Neural cell (in vitro differentiated cells): Measurements from ENCODE around the gene PWWP2B.

Experiments used
- EP300 ChIP-seq: fragments of 450-650 bp; conservative IDR thresholded peaks from 2 replicates; pipeline ENCODE4 v1.6.1; 2014; ENCODE audit warnings: antibody characterized with exemption, mild to moderate bottlenecking, moderate library complexity; ENCODE audit not compliant: poor library complexity, severe bottlenecking
- EZH2 ChIP-seq: fragments of 200-600, 300-800 bp; shearing (Covaris generic), sonication (generic); IDR thresholded peaks from 2 replicates; pipeline ENCODE4 v1.6.1; 2014; ENCODE audit warnings: antibody characterized with exemption, low read length, borderline replicate concordance, mild to moderate bottlenecking; ENCODE audit not compliant: insufficient read depth, poor library complexity, severe bottlenecking
- MXI1 ChIP-seq: fragments of 450-650 bp; conservative IDR thresholded peaks from 2 replicates; pipeline ENCODE4 v1.6.1; 2014; ENCODE audit warnings: antibody characterized with exemption, mild to moderate bottlenecking; ENCODE audit not compliant: poor library complexity, severe bottlenecking
- POLR2AphosphoS5 ChIP-seq: IDR thresholded peaks from 2 replicates; pipeline ENCODE4 v1.6.1; 2012
- RAD21 ChIP-seq: fragments of 450-650 bp; conservative IDR thresholded peaks from 2 replicates; pipeline ENCODE4 v1.6.1; 2014; ENCODE audit warnings: antibody characterized with exemption, mild to moderate bottlenecking, moderate library complexity
- SMC3 ChIP-seq: fragments of 450-650 bp; conservative IDR thresholded peaks from 2 replicates; pipeline ENCODE4 v1.6.1; 2014; ENCODE audit warnings: antibody characterized with exemption, mild to moderate bottlenecking, moderate library complexity; ENCODE audit not compliant: poor library complexity
- TAF1 ChIP-seq: IDR thresholded peaks from 2 replicates; pipeline ENCODE4 v1.6.1; 2012; ENCODE audit warnings: low read depth
- TF ChIP-seq, protein P1 (sequence below): fragments of 450-650 bp; IDR thresholded peaks from 2 replicates; pipeline ENCODE4 v1.5.1; 2014; ENCODE audit warnings: antibody characterized with exemption, mild to moderate bottlenecking, moderate library complexity; ENCODE audit not compliant: poor library complexity, severe bottlenecking
- TF ChIP-seq, protein P2 (sequence below): IDR thresholded peaks from 2 replicates; pipeline ENCODE4 v1.6.1; 2012; ENCODE audit warnings: borderline replicate concordance

DNA sequence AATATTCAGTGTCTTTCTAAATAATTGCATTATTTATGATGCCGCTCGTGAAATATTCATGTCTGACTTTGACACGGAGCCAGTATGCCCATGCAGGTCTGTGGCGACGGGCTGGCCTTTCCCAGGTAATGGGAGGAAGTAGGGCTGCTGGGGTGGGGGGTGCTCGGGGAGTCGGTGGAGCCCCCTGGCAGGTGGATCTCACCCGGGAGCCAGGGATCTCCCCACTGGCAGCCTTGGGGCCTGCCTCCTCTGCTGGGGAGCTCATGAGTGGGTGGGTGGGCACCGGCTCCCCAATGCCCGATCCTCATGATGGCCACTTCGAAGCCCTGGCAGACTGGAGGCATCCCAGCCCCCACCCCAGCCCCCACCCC lies 52.8 kb downstream of the PWWP2B start:
- TF ChIP-seq, protein P1, sequence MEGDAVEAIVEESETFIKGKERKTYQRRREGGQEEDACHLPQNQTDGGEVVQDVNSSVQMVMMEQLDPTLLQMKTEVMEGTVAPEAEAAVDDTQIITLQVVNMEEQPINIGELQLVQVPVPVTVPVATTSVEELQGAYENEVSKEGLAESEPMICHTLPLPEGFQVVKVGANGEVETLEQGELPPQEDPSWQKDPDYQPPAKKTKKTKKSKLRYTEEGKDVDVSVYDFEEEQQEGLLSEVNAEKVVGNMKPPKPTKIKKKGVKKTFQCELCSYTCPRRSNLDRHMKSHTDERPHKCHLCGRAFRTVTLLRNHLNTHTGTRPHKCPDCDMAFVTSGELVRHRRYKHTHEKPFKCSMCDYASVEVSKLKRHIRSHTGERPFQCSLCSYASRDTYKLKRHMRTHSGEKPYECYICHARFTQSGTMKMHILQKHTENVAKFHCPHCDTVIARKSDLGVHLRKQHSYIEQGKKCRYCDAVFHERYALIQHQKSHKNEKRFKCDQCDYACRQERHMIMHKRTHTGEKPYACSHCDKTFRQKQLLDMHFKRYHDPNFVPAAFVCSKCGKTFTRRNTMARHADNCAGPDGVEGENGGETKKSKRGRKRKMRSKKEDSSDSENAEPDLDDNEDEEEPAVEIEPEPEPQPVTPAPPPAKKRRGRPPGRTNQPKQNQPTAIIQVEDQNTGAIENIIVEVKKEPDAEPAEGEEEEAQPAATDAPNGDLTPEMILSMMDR, result no peak
- TF ChIP-seq, protein P2, sequence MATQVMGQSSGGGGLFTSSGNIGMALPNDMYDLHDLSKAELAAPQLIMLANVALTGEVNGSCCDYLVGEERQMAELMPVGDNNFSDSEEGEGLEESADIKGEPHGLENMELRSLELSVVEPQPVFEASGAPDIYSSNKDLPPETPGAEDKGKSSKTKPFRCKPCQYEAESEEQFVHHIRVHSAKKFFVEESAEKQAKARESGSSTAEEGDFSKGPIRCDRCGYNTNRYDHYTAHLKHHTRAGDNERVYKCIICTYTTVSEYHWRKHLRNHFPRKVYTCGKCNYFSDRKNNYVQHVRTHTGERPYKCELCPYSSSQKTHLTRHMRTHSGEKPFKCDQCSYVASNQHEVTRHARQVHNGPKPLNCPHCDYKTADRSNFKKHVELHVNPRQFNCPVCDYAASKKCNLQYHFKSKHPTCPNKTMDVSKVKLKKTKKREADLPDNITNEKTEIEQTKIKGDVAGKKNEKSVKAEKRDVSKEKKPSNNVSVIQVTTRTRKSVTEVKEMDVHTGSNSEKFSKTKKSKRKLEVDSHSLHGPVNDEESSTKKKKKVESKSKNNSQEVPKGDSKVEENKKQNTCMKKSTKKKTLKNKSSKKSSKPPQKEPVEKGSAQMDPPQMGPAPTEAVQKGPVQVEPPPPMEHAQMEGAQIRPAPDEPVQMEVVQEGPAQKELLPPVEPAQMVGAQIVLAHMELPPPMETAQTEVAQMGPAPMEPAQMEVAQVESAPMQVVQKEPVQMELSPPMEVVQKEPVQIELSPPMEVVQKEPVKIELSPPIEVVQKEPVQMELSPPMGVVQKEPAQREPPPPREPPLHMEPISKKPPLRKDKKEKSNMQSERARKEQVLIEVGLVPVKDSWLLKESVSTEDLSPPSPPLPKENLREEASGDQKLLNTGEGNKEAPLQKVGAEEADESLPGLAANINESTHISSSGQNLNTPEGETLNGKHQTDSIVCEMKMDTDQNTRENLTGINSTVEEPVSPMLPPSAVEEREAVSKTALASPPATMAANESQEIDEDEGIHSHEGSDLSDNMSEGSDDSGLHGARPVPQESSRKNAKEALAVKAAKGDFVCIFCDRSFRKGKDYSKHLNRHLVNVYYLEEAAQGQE, result no peak
- TF ChIP-seq EZH2 (no peak), EP300 (no peak), TAF1 (no peak), POLR2AphosphoS5 (no peak), RAD21 (no peak), MXI1 (no peak), SMC3 (no peak)
